ENCODE results near the gene PPP1R15A.
"Not testable (repeated sequence)": the region's sequence is repeated elsewhere in the genome, so short reads cannot be mapped to it uniquely, and the experiment has no call there.

Gene PPP1R15A

DNA sequence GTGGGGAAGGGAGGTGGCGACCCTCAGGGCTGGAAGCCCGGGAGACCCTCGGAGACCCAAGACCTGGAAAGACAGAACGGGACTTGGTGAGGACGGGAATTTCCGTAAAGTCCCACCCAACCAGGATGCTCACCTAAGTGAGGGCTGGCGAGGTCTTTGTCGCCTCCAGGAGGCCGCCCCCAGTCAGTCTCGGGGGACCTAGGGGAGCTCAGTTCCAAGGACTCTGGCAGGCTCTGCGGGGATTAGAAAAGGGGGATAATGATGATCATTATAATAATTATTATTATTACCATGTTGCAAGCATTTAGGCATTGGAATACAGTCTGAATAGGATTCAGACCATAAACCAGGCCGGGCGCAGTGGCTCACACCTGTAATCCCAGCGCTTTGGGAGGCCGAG lies 26.8 kb upstream of the PPP1R15A start:
- Mint-ChIP-seq H3K27me3 (no peaks in the 10 kb centered on the region), H3K36me3 (no peaks in the 10 kb centered on the region), H3K9me3 (ENCODE audit: low read depth) (no peaks in the 10 kb centered on the region), H3K4me1 (ENCODE audit: low read depth) (no peaks in the 10 kb centered on the region), H3K27ac (no peak overlapping the region), H3K4me3 (no peak overlapping the region)

DNA sequence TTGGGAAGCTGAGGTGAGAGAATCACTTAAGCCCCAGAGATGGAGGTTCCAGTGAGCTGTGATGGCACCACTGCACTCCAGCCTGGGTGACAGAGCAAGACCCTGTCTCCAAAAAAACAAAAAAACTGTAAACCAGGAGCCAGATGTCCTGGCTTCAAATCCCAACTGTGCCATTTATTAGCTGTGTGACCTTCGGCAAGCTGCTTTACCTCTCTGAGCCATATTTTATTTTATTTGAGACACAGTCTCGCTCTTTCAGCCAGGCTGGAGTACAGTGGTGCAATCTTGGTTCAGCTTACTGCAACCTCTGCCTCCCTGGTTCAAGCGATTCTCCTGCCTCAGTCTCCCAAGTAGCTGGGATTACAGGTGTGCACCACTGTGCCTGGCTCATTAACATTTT lies 25.6 kb upstream of the PPP1R15A start:
- not testable (repeated sequence) for H3K27ac Mint-ChIP-seq; H3K9me3 Mint-ChIP-seq (ENCODE audit: low read depth); H3K4me1 Mint-ChIP-seq (ENCODE audit: low read depth); H3K36me3 Mint-ChIP-seq; H3K27me3 Mint-ChIP-seq; H3K4me3 Mint-ChIP-seq

DNA sequence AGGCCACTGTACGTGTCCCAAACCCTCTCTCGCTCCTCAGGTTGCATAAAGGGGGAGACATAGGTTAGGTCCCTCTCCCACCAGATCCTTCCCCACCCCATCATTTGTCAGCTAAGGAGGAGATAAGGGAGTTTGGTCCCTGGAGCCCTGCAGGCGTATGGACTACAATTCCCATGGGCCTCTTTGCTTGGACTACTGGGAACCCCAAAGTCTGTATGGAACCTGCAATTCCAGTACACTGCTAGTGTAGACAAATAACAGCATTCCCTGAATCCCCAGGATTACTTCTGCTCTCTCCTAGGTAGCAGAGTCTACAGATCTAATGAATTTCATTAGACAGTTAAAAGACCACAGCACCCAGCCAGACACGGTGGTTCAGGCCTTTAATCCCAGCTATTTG lies 19.9 kb upstream of the PPP1R15A start:
- Mint-ChIP-seq H3K4me1 (ENCODE audit: low read depth) (no peaks in the 10 kb centered on the region), H3K9me3 (ENCODE audit: low read depth) (no peaks in the 10 kb centered on the region), H3K27me3 (no peaks in the 10 kb centered on the region), H3K4me3 (no peak overlapping the region), H3K36me3 (no peaks in the 10 kb centered on the region), H3K27ac (no peak overlapping the region)

DNA sequence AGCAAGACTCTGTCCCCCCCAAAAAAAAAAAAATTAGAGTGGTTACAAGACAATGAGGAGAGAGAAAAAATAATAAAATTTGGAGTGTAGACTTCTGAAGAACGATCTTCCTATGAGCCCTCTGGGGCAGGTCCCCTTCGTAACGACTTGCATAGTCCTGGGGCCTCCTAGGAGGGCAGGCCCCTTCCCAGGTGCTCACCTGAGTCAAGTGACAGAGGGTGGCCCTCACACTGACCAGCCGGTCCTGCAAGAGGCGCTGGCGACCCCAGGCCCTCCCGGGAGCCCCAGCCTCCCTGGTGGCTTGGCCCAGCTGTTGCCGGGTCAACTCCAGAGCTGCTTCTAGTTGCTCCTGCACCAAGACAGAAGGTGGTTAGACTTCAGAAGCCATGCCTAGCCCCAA lies 18.7 kb upstream of the PPP1R15A start:
- no peaks in the 10 kb centered on the region for H3K27me3 Mint-ChIP-seq
- no peak overlapping the region for H3K4me3 Mint-ChIP-seq
- H3K9me3 Mint-ChIP-seq (ENCODE audit: low read depth): no peaks in the 10 kb centered on the region
- H3K36me3 Mint-ChIP-seq: no peaks in the 10 kb centered on the region
- H3K27ac Mint-ChIP-seq: no peak overlapping the region
- no peaks in the 10 kb centered on the region for H3K4me1 Mint-ChIP-seq (ENCODE audit: low read depth)

DNA sequence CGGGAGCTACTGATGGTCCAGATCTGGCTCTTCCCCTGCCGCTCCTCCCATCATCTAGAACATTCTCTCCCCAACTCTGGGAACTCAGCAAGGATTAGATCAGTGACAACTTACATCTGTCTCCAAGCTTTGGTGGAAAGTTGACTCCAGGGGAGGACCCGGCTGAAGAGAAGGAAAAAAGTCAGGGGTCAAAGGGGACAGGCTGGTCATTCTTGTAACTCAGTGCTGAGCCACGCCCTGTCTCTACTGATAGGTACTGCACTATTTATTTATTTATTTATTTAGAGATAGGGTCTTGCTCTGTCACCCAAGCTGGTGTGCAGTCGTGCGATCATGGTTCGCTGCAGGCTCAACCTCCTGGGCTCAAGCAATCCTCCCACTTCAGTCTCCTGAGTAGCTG lies 18.1 kb upstream of the PPP1R15A start:
- H3K4me1 Mint-ChIP-seq (ENCODE audit: low read depth): peaks cover under 1% of the 10 kb centered on the region
- H3K36me3 Mint-ChIP-seq: no peaks in the 10 kb centered on the region
- no peak overlapping the region for H3K27ac Mint-ChIP-seq
- no peak overlapping the region for H3K4me3 Mint-ChIP-seq
- no peaks in the 10 kb centered on the region for H3K27me3 Mint-ChIP-seq
- no peaks in the 10 kb centered on the region for H3K9me3 Mint-ChIP-seq (ENCODE audit: low read depth)

DNA sequence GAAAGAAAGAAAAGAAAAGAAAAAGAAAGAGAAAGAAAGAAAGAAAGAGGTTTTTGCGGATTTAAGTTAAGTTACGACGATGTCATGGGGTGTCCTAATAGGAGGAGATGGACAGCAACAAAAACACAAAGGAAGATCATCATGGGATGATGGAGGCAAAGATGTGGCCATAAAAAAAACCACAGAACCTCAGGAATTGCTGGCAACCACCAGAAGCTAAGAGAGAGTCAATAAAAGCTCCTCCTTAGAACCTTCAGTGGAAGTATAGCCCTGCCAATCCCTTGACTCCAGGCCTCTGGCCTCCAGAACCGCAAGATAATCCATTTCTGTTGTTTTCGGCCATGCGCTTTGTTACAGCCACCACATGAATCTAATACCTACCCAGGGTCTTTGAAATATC lies 15.3 kb upstream of the PPP1R15A start:
- no peak overlapping the region for H3K4me3 Mint-ChIP-seq
- no peaks in the 10 kb centered on the region for H3K36me3 Mint-ChIP-seq
- H3K27ac Mint-ChIP-seq: no peak overlapping the region
- peaks cover 7% of the 10 kb centered on the region for H3K4me1 Mint-ChIP-seq (ENCODE audit: low read depth)
- no peaks in the 10 kb centered on the region for H3K9me3 Mint-ChIP-seq (ENCODE audit: low read depth)
- H3K27me3 Mint-ChIP-seq: no peaks in the 10 kb centered on the region

DNA sequence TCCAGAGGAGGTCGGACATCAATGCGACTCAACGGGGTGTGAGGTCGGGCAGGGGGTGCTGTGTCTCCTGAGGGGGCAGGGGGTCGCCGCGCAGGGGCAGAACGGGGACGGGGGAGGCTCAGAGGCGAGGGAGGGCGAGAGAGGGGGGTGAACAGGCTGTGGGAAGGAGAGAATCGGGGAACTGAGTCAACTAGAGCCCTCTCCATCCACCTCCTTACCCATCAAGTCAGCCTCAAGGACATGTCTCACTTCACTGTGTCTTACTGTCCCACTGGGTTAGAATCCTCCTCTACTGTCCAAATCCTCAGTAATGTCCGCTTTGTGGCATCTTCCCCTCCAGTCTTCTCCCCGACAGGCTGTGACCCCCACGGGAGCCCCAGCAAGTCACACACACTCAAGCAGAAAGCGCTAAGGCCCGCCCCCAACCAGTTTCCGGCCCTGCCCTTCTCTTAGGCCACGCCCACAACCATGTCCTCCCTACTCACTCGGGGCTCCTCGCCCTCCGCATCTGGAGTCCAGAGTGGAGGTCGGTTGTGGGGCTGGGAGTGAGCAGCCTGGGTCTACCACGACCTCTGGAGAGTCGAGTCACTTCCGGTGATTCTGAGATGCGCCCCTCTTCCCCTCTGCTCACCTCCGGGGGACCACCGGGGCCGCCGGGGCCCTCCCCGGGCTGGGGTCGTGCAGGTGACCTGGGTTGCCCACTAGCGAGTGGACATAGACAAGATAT lies 13.1 kb upstream of the PPP1R15A start:
- Mint-ChIP-seq H3K9me3 (ENCODE audit: low read depth) (no peaks in the 10 kb centered on the region), H3K36me3 (no peaks in the 10 kb centered on the region), H3K27me3 (no peaks in the 10 kb centered on the region), H3K4me1 (ENCODE audit: low read depth) (peaks cover 7% of the 10 kb centered on the region), H3K27ac (peak overlapping the region; percentile 87), H3K4me3 (peak overlapping the region; percentile 97)

DNA sequence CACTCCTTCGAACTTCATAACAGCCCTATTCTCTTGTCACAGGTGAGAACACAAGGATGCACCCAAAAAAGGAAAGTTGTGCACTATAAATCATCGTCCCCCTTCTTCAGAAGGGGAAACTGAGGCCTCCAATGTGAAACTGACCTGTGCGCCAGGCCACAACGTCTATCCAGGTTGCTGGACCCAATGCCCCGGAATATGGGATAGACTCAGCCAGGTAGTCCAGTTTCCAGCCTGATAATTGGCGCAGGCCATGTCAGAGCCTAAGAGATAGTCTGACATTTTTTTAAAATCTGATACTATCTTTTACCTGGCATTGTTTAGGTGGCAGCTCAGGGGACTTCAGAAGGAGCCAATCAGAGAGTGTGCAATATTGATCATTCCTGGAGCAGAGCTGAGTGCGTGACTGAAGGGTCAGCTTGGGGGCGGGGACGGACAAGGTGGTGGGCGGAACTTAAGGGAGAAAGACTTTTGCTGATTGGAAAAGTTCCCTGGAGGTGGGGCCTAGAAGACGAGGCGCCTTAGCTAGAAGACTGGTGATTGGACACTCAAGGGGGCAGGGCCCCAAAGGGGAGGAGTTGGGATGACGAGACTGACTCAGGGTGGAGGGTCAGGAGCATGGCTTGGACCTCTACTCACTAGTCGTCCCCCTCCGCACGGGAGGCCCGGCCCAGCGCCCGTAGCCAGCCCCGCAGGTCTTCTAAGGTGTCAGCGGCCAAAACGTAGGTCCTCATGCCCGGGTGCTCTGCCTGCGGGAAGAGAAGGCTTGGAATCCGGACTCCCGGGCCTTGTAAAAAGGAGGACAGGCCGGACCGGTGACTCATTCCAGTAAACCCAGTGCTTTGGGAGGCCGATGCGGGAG lies 12.3 kb upstream of the PPP1R15A start:
- Mint-ChIP-seq H3K27ac (no peak overlapping the region), H3K9me3 (ENCODE audit: low read depth) (no peaks in the 10 kb centered on the region), H3K27me3 (no peaks in the 10 kb centered on the region), H3K4me3 (peak overlapping the region; percentile 97), H3K4me1 (ENCODE audit: low read depth) (peaks cover 7% of the 10 kb centered on the region), H3K36me3 (no peaks in the 10 kb centered on the region)

DNA sequence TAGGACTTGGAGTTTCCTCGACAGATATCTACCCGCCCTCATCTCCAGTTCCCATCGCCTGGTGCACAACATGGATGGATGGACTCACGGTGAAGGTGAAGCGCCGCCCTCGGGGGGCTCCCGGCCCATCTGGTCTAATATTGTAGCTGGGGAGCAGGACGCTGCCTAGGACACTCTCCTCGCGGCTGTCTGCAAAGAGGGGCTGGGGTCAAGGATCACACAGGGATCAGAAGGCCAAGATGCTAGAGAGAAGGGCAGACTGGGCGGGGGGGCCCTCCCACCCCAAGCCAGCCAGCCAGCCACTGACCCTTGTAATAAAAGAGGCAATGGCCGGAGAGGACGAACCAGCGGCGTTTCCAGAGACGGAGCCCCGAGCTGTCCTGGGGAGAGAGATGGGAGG lies 10.9 kb upstream of the PPP1R15A start:
- no peak overlapping the region for H3K4me3 Mint-ChIP-seq
- no peak overlapping the region for H3K27ac Mint-ChIP-seq
- H3K9me3 Mint-ChIP-seq (ENCODE audit: low read depth): no peaks in the 10 kb centered on the region
- H3K36me3 Mint-ChIP-seq: no peaks in the 10 kb centered on the region
- no peaks in the 10 kb centered on the region for H3K27me3 Mint-ChIP-seq
- peaks cover 7% of the 10 kb centered on the region for H3K4me1 Mint-ChIP-seq (ENCODE audit: low read depth)

DNA sequence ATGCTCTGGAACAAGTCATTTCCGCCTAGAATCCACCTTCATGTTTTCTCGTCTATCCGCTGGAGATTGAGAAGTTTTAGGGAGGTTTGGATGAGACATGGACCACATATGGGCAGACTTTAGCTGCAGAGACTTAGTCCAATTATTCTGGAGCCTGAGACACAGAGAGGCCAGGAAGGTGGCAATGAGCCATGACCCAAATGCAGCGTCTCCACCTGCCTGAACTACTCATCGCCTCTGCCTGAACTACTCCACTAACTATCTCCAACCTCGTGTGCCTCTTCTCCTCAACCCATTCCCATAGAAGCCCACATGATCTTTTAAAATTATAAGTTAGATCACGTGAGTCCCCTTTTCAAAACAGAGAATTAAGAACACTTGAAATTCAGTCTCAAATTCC lies 9.4 kb upstream of the PPP1R15A start:
- H3K4me3 Mint-ChIP-seq: no peak overlapping the region
- peaks cover 7% of the 10 kb centered on the region for H3K4me1 Mint-ChIP-seq (ENCODE audit: low read depth)
- H3K27me3 Mint-ChIP-seq: no peaks in the 10 kb centered on the region
- no peaks in the 10 kb centered on the region for H3K9me3 Mint-ChIP-seq (ENCODE audit: low read depth)
- H3K36me3 Mint-ChIP-seq: no peaks in the 10 kb centered on the region
- no peak overlapping the region for H3K27ac Mint-ChIP-seq

DNA sequence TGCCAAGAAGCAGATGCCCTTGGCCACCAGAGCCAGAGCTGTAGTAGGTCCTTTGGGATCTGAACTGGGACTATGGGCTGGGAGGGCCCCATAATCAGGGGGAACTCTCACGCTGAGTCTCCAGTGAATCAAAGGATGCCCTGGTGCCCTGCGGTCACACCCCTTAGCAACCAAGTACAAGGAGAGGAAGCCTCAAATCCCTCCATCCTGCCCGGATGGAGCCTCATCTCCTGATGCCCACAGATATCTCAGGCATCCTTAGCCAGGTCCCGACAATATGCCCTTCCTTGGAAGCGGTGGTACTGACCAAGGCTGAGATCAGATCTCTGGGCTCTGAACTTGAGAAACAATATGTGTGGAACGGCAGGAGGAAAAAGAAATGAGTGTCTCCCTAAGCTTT lies 5.5 kb upstream of the PPP1R15A start:
- no peak overlapping the region for H3K4me3 Mint-ChIP-seq
- H3K4me1 Mint-ChIP-seq (ENCODE audit: low read depth): no peaks in the 10 kb centered on the region

DNA sequence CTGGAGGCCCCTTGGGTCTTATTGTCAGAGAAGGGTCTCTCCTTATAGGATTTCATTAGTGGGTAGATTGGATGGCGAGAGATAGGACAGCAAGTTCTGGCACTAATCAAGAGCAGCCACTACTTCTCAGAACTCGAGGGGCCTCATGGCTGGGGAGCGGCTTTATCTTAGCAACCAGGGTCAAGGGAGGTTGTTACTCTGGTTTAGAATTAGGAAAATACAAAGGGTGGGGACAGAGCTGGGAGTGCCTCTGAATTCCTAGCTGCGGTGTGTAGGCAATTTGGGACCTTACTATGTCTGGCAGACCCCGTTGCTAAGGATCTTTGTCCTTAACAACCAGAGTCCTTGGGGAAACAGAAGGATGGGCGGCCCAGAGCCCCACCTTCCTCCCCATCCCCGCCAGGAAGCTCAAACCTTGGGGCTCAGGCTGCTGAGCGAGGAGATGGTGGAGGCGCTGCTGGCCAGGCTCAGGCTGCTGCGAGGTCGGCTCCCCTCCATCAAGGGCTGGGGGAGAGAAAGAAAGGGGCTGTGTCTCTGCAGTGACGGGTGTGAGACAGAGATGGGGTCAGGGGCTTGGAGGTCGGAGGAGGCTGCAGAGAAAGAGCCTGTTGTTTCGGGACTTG lies 5.0 kb upstream of the PPP1R15A start:
- no peaks in the 10 kb centered on the region for H3K27me3 Mint-ChIP-seq
- peaks cover 3% of the 10 kb centered on the region for H3K4me1 Mint-ChIP-seq (ENCODE audit: low read depth)
- no peaks in the 10 kb centered on the region for H3K36me3 Mint-ChIP-seq
- no peak overlapping the region for H3K4me3 Mint-ChIP-seq
- no peak overlapping the region for H3K27ac Mint-ChIP-seq
- no peaks in the 10 kb centered on the region for H3K9me3 Mint-ChIP-seq (ENCODE audit: low read depth)

More for the DNA sequence above, 5.5 kb upstream of the PPP1R15A start:
- Mint-ChIP-seq H3K9me3 (ENCODE audit: low read depth) (no peaks in the 10 kb centered on the region), H3K36me3 (no peaks in the 10 kb centered on the region), H3K27ac (no peak overlapping the region), H3K27me3 (no peaks in the 10 kb centered on the region)

DNA sequence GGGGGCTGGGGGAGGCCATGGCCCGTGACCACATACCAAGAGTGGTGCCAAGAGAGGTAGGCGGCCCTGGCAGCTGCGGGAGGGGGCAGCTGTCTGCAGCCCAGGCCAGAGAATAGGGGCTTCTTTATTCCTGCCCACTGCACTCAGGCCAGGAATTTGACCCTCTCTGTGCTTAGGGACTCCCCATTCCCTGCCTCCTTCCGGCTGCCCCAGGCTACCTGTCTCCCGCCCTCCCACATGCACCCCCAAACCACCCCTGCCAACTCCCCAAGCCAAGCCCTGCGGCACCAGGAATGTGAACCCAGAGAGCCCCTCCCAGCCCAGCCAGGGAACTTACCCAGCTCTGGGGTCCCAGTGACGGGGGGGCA lies 4.5 kb upstream of the PPP1R15A start:
- no peak overlapping the region for H3K27ac Mint-ChIP-seq
- H3K27me3 Mint-ChIP-seq: no peaks in the 10 kb centered on the region
- H3K4me3 Mint-ChIP-seq: no peak overlapping the region
- peaks cover 3% of the 10 kb centered on the region for H3K4me1 Mint-ChIP-seq (ENCODE audit: low read depth)
- no peaks in the 10 kb centered on the region for H3K36me3 Mint-ChIP-seq
- H3K9me3 Mint-ChIP-seq (ENCODE audit: low read depth): no peaks in the 10 kb centered on the region

DNA sequence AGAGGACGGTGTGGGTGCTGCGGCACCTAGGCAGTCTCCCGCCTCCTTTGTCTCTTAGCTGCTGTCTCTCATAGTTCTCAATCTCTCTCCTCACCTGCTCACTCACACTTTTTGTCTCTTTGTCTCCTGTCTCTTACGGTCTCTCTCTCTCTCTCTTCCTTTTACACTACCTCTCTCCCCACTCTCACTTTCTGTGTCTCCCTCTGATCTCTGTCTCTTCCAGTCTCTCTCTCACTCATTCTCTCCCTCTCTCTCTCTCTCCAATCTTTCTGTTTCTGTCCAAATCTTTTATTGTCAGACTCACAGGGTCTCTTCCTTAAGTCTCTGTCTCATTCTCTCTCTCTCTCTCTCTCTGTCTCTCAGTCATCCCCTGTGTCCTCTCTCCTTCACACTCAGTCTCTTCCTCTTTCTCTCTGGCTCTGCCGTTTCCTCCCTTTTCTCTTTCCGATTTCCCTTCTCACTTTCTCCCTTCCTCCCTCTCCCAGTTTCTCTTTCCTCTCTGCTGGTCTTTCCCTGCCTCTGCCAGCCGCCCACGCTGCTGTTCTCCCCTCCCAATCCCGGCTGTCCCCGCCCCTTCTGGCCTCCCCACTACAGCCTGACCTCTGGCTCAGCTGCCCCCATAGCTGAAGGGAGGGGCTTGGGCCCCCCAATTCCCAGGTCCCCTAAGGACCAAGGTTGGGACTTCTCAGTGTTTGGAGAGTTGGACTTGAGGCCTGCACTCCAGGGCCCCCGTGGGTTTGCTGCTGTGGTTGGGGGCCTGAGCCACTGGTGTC lies 3.9 kb upstream of the PPP1R15A start, which contains the start of gene PLEKHA4:
Gene PLEKHA4 (minus strand): TSS at position 504 of the 773 bp plus-strand sequence. CDS start 997 bp downstream, outside the sequence.
- Mint-ChIP-seq H3K36me3 (peaks cover 4% of the 10 kb centered on the region), H3K27ac (peak within 1 kb of the TSS; percentile 59), H3K27me3 (no peaks in the 10 kb centered on the region), H3K9me3 (ENCODE audit: low read depth) (no peaks in the 10 kb centered on the region), H3K4me3 (no peak within 1 kb of the TSS), H3K4me1 (ENCODE audit: low read depth) (peaks cover 6% of the 10 kb centered on the region)

DNA sequence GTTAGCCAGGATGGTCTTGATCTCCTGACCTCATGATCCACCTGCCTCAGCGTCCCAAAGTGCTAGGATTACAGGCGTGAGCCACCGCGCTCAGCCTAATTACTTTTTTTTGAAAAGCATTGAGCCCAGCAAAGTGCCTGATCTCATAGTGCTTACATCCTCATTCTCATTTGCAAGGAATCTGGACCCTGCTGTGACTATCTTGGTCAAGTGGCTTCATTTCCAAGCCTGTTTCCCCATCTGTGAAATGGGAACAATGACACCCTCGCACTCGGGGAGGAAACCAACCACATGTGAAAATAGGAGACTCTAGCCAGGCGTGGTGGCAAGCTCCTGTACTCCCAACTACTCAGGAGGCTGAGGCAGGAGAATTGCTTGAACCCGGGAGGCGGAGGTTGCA lies 2.2 kb upstream of the PPP1R15A start:
- Mint-ChIP-seq H3K27ac (no peak overlapping the region), H3K27me3 (no peaks in the 10 kb centered on the region), H3K36me3 (peaks cover 16% of the 10 kb centered on the region), H3K4me3 (no peak overlapping the region), H3K4me1 (ENCODE audit: low read depth) (peaks cover 18% of the 10 kb centered on the region), H3K9me3 (ENCODE audit: low read depth) (no peaks in the 10 kb centered on the region)
